Testis (tissue), 2 donors: ENCODE measurements around the gene GPATCH3.

ENCODE experiments used
- POLR2A ChIP-seq: fragments of 450-650 bp; IDR thresholded peaks from one replicate; pipeline ENCODE4 v1.6.1; 2017; ENCODE audit warnings: antibody characterized with exemption, mild to moderate bottlenecking, moderate library complexity
- TF ChIP-seq, protein P1 (sequence below), 3 experiments: fragments of 450-650 bp in 2 of 3; fragments of 200-600 bp in 1 of 3; sonication (generic) in 1 of 3; IDR thresholded peaks; one replicate each; pipeline ENCODE4 v1.5.1; 2016 to 2019; ENCODE audit warnings: antibody characterized with exemption in 3 of 3, mild to moderate bottlenecking in 2 of 3, moderate library complexity in 1 of 3

DNA sequence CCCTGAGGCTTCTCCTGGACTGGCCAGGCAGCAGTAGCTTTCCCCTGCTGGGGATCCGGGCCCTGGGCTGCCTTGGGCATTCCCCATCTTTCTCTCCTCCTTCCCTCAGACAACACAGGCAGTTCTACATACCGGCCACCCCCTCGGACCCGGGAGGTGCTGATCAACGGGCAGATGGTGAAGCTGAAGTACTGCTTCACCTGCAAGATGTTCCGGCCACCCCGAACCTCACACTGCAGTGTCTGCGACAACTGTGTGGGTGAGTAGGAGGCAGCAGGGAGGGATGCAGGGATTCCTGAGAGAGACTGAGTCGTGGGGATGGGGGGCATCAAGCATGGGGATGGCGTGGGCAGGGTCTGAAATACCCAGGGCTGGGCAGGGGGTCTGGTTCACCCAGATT lies 51.8 kb downstream of the GPATCH3 start:
- TF ChIP-seq, protein P1, sequence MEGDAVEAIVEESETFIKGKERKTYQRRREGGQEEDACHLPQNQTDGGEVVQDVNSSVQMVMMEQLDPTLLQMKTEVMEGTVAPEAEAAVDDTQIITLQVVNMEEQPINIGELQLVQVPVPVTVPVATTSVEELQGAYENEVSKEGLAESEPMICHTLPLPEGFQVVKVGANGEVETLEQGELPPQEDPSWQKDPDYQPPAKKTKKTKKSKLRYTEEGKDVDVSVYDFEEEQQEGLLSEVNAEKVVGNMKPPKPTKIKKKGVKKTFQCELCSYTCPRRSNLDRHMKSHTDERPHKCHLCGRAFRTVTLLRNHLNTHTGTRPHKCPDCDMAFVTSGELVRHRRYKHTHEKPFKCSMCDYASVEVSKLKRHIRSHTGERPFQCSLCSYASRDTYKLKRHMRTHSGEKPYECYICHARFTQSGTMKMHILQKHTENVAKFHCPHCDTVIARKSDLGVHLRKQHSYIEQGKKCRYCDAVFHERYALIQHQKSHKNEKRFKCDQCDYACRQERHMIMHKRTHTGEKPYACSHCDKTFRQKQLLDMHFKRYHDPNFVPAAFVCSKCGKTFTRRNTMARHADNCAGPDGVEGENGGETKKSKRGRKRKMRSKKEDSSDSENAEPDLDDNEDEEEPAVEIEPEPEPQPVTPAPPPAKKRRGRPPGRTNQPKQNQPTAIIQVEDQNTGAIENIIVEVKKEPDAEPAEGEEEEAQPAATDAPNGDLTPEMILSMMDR (IDR thresholded peaks at IDR 0.05), result no peak
- TF ChIP-seq POLR2A, result no peak
